HG03280 (cell line): Measurements from ENCODE around the gene CAPRIN1.
"Not testable (repeated sequence)": the region's sequence is repeated elsewhere in the genome, so short reads cannot be mapped to it uniquely, and the experiment has no call there.

Experiments
- ATAC-seq: cut with Tn5 transposase; IDR thresholded peaks from one replicate; pipeline ENCODE4 v1.9.1; 2021; ENCODE audit warnings: mild to moderate bottlenecking, moderate library complexity; ENCODE audit not compliant: unreplicated experiment

The CAPRIN1 gene

DNA sequence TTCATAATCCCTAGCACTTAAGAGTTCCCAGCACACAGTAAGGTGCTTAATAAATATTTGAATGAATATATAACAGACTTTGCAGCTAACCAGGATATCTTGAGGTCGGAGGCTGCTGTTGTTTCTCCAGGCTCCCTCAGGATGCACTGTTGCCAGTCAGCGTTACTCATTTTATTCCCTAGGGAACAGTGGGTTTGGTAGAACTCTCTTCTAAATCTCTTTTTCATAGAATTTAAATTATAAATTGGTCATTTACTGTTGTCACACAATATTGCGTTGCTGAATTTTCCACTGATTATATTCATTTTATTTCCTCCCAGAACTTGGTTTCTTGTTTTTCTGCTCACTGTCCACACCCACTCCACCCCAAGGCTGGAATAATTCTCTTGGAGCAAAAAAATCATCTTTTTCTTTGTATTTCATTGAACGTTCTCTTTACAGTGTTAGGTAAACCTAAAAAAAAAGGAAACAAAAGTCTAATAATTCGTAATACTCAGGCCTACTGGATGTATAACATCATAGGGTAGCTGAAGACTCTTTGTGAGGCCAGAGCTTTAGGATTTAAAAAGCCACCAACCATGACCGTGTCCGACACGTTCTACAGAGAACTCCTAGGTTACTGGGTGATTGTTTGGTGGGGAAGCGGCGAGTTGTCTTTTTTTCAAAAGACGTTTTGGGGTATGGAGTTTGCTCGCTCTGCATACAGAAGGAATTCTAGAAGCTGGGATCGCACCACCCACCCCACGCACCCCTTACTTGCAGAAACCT, 766 bp upstream of the CAPRIN1 start:
- no peak for ATAC-seq

DNA sequence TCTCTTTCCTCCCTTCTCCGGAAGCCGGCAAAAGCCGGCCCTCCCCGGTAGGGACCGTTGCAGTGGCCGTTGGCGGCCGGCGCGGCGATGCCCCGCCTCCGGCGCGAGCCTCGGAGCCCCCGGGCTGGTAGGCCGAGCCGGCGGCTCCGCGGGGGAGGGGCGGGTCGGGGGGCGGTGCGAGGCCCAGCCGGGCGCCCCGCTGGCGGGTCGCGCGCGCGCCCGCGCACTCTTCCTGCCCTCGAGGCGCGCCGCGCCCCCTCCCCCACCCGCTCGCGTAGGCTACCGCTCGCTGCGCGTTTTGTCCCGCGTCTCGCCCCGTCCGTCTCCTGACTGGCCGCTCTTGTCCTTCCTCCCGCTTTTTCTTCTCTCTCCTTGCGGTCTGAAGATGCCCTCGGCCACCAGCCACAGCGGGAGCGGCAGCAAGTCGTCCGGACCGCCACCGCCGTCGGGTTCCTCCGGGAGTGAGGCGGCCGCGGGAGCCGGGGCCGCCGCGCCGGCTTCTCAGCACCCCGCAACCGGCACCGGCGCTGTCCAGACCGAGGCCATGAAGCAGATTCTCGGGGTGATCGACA, 591 bp downstream of the CAPRIN1 start:
- ATAC-seq: peak; percentile 67

DNA sequence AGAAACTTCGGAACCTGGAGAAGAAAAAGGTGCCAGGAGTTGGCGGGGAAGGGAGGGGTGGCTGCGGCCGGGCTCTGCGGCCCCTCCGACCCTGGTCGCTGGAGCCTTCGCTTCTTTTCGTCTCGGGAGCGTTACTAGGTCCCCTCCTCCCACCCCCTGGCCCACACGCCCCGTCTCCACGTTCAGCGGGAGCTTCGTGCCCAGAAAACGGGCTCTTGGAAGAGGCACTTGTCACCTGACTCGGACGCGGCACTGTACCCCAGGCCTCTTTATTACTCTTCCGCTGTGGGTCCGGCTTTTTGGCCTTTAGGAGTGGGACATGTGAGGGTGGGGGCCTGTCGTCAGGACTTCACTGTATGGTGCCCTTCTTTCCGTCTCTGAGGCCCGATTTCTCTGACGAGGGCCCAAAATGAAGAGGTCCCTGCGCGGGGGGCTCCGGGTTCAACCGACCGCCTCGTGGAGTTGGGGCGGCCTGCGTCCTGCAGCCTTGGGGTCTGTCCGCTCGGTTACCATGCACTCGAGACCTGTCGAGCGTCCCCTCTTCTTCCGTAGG, 1.2 kb downstream of the CAPRIN1 start:
- ATAC-seq: no peak

DNA sequence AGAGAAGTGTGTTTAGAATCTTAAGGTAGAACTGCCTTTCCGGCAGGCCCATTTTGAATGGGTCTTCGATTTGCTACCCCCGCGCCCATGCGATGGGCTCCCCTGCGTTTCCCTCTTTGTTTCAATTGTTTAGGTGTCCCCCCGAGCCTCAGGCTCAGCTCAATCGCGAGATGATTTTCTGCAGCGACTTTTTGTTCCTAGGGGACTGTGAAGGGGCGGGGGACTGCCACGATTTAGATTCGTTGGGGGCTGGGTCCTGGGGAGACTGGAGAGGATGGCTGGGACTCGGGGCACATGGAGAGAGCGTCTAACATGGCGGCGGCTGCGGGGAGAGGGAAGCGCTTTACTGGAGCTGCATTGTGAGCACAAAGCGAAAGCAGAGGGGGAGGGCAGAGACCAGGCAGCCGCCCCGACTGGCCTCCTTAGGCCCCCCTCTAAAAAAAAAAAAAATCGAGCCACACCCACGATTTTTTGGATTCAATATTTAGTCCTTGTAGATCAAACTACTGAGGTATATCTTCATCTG, 1.7 kb downstream of the CAPRIN1 start:
- ATAC-seq: peak; percentile 34

DNA sequence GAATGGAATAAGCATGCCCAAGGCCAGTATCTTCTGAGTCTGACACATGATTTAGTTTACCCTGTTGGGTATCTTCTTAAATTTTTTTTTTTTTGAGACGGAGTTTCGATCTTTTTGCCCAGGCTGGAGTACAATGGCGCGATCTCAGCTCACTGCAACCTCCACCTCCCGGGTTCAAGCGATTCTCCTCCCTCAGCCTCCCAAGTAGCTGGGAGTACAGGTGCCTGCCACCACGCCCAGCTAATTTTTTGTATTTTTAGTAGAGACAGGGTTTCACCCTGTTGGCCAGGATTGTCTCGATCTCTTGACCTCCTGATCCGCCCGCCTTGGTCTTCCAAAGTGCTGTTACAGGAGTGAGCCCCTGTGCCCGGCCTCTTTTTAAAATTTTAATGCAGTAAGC, 2.8 kb downstream of the CAPRIN1 start:
- ATAC-seq: not testable (repeated sequence)

DNA sequence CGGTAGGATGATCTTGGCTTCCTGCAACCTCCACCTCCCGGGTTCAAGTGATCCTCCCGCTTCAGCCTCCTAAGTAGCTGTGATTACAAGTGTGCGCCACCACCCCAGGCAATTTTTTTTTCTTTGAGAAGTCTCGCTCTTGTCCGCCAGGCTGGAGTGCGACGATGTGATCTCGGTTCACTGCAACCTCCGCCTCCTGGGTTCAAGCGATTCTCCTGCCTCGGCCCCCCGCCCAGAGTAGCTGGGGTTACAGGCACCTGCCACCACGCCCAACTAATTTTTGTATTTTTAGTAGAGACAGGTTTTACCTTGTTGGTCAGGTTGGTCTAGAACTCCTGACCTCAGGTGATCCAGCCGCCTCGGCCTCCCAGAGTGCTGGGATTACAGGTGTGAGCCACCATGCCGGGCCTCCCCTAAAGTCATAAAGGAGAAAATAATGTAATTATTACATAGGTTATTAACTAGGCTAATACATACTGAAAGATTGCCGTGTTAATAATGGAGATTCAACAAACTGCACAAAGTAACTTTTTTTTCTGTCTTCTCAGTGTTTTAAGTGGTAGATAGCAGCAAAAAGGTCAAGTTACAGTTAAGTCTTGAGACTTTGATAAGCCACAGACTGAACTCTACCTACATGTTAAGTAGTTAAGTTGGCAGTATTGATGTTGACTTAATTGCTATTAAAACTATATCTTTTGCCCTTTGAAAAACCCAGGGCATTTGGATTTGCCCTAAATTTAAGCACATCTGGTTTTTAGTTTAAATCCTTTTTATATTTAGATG, 3.9 kb downstream of the CAPRIN1 start:
- ATAC-seq: no peak

DNA sequence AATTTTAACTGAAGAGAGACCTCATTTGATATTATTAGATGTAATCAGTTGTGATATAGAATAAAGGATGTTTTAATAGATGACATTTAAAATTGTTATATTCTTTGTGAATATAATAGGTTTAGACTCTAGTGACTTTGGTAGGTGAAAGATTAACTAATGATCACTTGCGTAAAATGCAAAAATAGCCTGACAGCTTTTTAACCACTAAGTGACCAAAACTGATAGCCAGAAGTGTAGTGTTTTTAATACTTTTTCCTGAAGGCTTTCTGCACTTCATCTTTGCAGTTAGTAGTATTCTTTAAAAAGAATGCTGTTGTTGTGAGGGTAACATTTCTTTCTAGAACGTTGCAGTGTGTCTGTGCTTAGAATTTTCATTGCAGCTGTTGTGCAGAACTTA, 5.1 kb downstream of the CAPRIN1 start:
- ATAC-seq: no peak

DNA sequence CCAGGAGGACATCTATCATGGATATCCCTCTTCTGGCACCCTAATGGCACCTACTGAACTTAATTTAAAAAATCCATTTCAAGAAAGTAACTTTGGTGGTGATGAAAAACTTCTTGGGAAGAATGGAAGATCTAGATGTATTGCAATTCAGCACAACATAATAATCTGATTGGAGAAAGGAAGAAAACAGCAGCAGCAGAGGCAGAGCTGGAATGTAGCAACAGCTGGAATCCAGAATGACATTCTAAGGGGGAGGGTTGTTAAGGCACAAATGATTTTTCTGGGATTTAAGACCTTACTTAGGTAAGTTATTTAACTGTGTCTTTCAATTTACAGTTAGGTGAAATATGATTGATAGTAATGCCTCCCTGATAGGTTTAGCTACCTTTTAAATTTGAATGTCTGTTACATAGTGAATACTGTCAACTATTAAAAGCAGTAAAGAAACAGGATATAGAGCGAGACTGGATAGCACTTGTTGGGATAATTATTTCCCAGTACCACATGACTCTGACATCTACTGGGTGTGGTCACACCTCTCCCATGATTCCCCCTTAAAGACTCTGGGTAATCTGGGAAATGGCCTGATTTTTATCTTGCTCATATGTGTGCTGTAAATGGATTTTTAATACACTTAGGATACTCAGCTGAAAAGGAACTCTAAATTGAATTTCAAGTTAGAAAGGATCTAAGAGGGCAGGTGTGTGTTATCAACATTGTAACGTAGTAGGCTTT, 11.7 kb downstream of the CAPRIN1 start:
- ATAC-seq: no peak

DNA sequence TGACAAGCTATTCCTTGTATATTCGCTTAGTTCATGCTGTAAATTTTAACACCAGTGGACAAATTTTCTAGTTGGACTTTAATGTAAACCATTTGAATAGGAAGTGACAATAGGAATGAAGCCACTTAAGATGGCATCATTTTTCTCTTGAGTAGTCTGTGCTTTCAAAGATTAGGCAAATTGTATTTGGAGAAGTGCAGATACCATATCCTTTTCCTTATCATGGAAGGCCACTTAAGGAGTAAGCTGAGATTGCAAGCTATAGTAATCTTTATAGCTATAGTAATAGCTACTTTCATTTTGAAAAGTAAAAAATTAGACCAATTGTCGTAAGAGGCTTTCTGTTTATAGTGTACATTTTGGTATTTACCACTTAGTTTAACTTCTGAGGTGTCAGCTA, 12.8 kb downstream of the CAPRIN1 start:
- ATAC-seq: no peak

DNA sequence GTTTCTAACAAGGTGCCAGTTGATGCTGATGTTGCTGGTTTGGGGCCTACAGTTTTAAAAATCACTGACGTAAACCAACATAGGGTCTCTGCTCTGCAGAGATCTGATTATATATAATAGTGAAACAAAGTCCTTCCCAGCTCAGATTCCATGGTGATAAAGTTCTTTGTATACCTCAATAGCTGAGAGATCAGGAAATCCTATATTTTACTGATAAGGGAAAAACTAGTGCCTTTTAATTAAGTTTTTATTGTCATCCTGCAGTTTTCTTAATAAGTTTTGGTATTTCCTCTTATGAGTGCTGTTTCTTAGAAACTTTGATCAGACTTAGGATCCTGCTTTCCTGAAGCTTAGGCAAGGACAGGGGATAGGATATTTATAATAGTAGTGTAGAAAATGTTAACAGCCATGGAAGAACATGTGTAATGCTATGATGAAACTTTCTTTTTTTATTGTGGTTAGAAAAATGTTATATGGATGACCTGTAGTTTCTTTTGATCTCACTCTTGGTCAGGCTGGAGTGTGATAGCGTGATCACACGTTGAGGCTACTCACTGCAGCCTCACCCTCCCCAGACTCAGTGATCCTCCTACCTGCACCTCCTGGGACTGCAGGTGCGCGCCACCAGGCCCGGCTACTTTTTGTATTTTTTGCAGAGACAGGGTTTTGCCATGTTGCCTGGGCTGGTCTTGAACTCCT, 14.1 kb downstream of the CAPRIN1 start:
- no peak for ATAC-seq

DNA sequence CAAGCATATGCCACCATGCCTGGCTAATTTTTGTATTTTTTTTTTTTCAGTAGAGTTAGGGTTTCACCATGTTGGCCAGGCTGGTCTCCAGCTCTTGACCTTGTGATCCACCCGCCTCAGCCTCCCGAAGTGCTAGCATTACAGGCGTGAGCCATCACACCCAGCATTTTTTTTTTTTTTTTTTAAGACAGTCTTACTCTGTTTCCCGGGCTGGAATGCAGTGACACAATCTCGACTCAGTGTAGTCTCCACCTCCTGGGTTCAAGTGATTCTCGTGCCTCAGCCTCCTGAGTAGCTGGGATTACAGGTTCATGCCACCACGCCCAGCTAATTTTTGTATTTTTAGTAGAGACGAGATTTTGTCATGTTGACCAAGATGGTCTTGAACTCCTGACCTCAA, 15.2 kb downstream of the CAPRIN1 start:
- ATAC-seq: not testable (repeated sequence)

DNA sequence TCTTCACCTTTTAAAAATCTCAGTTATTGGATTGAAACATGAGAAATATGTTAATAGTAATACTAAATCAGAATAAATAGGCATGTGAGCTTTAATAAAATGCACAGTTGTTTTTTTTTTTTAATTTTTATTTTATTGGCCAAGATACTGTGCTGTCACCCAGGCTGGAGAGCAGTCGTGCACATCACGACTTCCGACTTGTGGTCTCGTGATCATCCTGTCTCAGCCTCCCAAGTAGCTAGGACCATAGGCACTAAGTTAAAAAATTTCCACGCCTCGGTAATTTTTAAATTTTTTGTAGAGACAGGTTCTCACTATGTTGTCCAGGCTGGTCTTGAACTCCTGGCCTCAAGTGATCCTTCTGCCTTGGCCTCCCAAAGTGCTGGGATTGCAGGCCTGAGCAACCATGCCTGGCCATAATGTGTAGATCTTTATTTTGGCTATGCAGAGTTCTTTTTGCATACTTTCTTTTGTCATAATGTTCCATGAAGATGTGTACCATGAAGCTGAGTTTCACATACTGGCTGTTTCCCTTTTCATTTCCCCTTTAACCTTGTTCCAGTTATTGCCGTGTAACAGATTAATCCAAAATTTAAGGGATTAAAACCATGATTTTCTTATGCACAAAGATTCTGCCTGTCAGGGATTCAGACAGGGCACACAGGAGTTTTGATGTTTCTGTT, 16.0 kb downstream of the CAPRIN1 start:
- no peak for ATAC-seq

DNA sequence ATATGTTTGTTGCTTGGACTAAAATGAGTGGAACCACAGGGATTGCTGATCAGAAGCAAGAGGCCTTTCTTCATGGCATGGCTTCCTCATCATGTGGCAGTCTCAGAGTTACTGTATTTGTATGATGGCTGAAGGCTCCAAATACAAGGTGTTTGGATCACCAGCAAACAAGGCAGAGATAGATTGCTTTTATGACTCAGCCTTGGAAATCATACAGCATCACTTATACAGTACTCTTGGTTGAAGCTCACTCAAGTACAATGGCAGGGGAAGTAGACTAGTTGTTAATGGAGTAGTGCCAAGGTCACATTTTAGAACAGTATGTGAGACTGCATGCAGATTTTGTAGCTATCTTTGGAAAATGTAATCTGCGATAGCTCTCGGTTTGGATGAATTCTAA, 16.6 kb downstream of the CAPRIN1 start:
- ATAC-seq: no peak

DNA sequence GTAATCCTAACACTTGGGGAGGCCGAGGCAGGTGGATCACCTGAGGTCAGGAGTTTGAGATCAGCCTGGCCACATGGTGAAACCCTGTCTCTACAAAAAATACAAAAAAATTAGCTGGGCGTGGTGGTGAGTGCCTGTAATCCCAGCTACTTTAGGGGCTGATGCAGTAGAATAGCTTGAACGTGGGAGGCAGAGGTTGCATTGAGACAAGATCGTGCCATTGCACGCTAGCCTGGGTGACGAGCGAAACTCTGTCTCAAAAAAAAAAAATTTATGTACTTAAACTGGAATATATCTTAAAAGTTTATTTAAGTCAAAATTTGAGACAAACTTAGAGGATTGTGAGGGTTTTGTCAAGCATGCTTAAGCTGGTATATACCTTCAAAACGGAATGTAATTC, 19.8 kb downstream of the CAPRIN1 start:
- not testable (repeated sequence) for ATAC-seq

DNA sequence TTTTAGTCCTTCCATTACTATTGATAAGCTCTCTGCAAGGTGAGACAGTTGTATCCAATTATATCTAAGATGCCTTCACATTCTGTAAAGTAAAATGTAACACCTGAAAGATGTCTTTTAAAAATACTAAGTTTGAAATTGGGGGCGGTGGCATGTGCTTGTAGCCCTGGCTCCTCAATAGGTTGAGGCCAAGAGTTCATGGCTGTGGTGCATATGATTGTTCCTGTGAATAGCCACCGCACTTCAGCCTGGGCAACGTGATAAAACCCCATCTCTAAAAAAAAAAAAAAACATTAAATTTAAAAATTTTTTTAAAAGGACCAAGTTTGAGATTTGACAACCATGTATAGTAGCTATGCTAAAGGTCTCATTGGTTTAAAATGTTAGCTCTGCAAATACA, 20.5 kb downstream of the CAPRIN1 start:
- no peak for ATAC-seq

DNA sequence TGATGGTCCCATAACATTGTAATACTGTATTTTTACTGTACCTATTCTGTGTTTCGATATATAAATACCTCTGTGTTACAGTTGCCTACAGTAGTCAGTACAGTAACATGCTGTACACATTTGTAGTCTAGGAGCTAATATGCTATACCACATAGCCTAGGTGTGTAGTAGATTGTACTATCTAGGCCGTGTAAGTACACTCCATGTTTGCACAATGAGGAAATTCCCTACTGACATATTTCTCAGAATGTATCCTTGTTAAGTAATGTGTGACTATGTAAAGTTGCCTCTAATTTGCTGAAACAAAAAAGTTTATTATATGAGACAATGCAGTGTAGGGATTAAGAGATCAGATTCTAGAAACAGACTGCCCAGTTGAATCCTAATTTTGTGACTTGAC, 21.3 kb downstream of the CAPRIN1 start:
- no peak for ATAC-seq

DNA sequence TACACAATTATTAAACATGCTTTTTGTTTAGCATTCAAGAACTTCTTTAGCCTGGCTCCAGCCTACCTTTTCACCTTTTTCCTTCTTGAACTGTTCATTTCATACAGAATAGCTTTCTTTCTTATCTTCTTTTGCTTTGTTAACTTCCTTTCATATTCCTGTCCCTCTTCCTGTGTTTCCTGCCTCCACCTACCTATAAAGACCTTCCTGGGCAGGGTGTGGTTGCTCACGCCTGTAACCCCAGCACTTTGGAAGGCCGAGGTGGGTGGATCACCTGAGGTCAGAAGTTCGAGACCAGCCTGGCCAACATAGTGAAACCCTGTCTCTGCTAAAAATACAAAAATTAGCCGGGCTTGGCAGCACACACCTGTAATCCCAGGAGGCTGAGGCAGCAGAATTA, 22.9 kb downstream of the CAPRIN1 start:
- no peak for ATAC-seq

DNA sequence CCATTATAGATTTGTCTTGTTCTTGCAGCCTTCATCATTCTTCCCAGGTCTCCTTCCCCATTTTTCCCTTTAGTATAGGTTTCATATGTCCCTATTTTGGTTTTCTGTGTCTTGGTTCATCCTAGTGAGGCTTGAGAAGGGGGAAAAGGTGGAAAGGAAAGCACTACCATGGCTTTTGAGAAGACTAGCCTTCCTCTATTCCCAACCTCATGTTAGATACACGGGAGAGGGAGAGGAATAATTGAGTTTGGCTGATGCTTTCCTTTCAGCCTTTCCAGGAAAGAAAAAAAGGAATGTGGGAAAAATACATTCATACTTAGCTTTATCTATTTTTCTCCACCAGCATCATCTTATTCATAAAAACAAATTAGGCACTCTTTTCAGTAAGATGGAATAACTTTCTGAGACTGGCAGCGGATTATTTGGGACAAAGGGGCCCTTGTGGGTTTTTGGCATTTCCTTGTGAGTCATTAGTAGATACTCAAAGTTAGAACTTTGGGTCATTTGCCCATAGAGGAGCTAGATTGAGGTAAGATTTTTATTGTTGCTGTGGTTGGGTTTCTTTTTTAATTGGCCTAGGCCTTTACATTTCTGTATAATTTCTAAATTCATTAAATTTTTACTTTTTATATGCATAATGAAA, 23.8 kb downstream of the CAPRIN1 start:
- ATAC-seq: no peak

DNA sequence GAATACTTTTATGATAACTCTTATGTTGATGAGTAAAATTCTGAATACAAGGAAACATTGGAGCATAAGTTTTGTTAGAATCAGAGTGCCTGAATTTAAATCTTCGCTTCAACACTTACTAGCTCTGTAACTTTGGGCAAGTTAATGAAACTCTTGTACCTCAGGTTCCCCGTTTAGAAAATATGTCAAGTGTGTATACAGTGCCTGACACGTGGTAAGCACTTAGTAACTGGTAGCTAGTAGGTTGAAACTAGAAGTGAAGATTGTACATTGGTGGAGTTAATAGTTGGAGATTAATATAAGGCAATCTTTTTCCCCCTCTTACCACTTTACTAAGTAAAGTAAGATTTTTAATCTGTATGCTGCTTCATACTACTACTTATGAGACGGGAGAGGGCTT, 29.1 kb downstream of the CAPRIN1 start:
- ATAC-seq: no peak
